PC-9 (cell line): ENCODE measurements around the gene PLAGL2.

Source experiments
- CTCF ChIP-seq: fragments of 200-600 bp; sonication (generic); conservative IDR thresholded peaks from 2 replicates; pipeline ENCODE4 v1.6.1; 2017; ENCODE audit warnings: mixed run types, antibody characterized with exemption, mild to moderate bottlenecking, moderate library complexity
- EZH2 ChIP-seq: fragments of 200-600 bp; sonication (generic); IDR thresholded peaks from 2 replicates; pipeline ENCODE4 v1.8.0; 2017; ENCODE audit warnings: antibody characterized with exemption, low read depth

DNA sequence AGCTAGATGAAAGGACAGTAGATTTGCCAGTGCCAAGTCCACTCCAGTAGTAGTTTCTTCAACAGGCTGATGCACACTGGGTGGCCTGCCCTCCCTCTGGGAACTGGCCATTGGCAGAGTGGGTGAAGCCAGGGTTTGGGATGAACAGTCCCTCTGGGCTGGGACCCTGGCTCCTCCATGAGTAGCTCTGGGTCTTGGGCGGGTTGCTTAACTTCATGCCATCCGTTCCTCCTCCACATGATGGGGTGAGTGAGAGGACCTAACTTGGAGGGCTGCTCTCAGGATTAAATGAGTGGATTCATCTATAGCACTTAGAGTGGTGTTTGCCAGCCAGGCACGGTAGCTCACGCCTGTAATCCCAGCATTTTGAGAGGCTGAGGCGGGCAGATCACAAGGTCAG lies 47.2 kb downstream of the PLAGL2 start:
- no peak for TF ChIP-seq CTCF
- no peak for TF ChIP-seq EZH2
